ENCODE results near the gene AGBL1.
A peak's percentile ranks its signal among the peaks of the same experiment; 100 is the strongest.

Gene AGBL1

DNA sequence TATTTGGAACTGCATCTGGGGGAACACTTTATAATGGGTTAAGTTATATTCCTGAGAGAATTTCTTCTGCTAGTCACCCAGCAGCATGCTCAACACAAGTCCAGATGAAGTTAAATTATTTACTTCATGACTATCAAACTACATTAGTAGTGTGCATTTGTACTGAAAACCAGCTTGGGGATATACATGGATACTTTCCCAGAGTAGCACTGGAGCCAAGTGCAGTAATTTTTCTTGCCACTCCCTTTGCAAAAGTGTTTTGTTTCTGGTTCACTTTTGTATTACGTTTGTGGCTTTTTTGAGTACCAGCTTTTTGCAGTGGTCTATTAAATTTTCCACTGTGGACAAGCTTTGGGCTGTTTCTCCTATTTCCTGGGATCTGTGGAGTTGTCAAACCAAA is 243.0 kb downstream of the AGBL1 start:
- no peak for DNase-seq (ENCODE audit: low read depth)

DNA sequence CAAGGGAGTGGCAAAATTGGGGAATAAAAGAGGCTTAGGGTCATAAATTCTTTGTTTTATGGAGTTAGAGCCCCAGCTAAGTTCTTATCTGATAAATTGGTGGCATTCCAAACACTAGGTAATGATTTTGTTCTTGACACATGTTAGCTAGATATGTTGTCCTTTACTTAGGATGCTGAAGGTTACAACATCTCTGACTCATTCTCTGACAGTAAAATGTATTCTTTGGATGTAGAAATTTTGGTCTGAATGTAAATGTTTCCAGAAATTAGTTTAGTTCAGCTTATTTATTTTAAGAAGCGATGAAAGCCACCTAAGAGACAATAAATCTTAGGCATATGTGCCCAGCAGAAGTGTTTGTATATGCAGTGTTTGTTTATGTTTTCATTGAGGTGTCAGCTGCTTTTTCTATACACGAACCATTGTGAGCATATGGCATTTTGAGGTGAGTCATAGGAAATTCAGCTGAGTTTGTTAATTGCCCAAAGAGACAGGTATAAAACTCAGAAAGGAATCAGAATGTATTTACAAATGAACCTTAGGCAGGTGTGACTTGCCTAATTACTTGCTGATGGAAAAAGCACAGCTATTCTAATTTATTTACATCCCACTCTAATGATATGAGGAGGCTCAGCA is 247.7 kb downstream of the AGBL1 start:
- DNase-seq (ENCODE audit: low read depth): no peak

DNA sequence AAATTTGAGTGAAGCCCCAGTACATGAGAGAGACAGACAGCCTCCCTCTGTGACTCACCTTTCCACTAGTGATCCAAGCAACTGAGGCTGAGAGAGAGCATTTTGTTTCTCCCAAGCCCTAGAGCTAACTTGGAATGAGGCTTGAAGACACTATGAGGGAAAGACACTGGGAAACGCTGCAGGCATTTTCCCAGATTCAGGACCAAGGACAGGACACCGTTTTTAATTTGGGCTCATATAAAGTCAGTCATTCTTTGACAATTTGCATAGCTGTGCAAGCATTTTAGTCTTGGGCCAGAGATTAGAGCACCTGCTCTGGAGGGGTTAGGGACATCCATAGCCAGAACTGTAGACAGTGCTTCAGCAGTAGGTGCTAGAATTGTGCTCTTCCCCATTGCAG is 249.0 kb downstream of the AGBL1 start:
- DNase-seq (ENCODE audit: low read depth): no peak

DNA sequence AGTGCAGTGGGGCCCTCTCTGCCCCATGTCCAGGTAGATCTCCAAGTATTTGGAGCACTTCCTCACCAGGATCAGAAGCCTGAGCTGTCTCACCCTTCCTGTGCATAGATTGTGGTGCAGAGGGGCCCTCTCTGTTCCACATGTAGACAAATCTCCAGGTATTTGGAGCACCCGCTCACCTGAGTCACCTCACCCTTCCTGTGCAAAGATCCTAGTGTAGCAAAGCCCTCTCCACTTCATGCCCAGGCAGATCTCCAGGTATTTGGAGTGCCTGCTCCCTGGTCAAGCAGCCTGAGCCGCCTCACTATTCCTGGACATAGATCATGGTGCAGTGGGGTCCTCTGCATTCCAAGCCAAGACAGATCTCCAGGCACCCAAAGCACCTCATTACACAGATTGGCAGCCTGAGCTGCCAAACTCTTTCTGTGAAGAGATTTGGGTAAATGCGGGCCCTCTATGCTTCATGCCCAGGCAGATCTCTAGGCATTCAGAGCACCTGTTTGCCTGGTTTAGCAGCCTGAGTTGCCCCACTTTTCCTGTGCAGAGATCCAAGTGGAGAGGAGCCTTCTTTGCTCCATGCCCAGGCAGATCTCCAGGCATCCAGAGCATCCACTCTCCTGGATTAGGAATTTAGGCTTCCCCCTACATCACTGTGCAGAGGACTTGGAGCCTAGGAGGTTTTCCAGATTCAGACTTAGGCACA is 249.8 kb downstream of the AGBL1 start:
- no peak for DNase-seq (ENCODE audit: low read depth)

DNA sequence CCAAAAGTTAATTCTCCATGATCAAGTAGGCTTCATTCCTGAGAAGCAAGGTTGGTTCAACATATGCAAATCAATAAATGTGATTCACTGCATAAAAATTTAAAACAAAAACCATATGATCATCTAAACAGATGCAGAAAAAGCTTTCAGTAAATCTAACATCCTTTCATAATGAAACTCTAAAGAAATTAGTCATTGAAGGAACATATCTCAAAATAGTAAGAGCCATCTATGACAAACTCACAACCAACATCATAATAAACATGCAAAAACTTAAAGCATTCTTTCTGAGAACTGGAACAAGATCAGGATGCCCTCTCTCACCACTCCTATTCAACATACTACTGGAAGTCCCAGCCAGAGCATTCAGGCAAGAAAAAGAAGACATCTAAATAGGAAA is 254.1 kb downstream of the AGBL1 start:
- no peak for DNase-seq (ENCODE audit: low read depth)

DNA sequence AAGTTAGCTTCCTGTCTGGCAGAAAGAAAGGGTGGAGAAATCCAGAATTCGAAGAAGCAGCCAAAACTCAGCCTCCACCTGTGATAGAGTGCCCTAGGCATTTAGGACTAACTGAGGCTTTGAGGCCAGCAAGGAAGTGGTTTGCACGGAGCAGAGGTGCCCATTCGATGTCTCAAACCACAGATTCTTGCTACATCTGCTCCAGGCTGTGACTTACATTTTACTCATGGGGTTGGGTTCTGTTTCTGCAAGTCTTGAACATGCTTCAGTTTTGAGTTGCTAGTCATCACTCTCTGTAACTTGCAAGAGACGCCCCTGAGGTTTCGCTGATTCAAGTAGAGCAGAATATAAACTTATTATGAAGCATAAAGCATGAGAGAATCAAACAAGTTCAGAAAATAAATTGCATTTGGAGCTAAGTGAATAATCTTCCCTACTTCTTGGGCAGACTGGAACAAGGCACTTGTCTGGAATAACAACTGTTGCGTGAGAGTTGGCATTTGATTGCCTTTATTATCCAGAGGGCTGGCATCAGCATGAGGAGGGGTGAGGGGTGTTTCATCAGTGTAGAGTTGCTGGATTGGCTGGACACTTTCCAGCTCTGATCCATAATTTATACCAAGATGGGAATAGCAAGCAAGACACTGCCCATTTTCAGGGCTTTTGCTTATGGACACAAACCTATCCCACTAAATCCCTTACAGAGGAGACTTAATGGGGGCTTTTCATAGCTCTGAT is 256.5 kb downstream of the AGBL1 start:
- DNase-seq (ENCODE audit: low read depth): peak; percentile 79

DNA sequence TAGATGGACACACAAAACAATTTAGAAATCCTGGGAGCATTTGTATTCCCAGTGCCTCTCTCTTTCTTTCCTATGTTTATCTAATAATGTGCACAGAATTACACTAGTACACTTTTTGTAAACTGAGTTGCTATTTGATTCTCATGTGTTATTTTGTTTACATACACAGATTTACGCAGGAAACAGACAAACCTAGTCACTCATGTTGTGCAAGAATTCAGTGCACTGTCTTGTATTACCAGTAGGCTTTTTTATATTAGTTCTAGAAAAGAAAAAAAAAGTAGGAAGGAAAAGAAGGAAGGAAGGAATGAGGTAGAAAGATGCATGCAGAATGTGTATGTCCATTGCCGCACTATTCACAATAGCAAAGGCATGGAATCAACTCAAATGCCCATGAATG is 257.4 kb downstream of the AGBL1 start:
- no peak for DNase-seq (ENCODE audit: low read depth)

DNA sequence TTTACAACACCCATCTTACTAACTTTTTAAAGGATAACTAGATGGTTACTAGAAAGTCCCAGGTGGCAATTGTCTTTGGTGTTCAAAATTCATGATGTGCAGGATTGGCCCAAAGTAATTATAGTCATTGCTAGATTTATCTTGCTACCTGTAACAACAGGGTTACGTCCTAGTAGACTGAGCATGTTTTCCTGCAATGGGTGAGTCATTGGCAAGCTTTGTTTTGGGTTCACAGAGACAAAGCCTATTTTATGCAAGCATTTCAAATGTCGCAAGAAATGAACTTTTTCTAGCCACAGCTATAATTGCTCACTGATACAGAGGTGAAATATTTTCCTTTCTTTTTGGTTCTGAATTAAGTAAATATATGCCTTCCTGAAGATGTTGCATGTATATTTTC is 267.6 kb downstream of the AGBL1 start:
- DNase-seq (ENCODE audit: low read depth): no peak

DNA sequence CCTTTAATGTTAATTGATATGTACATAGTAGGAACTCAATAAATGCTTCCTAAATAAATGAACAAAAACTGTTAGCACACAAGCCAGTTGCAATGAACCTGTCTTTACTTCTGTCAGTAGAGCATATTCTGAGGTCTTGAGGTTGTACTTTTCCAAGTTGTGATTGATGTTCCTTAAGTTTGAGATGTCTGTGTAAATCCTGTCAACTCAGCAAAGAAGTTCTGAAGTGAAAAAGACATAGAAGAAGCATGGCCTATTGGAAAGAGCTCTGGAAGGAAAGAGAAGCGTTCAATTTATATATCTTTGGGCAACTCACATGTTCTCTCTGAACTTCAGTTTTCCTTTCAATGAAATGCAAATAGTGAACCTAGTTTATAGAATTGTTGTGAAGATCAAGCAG is 269.9 kb downstream of the AGBL1 start:
- no peak for DNase-seq (ENCODE audit: low read depth)

DNA sequence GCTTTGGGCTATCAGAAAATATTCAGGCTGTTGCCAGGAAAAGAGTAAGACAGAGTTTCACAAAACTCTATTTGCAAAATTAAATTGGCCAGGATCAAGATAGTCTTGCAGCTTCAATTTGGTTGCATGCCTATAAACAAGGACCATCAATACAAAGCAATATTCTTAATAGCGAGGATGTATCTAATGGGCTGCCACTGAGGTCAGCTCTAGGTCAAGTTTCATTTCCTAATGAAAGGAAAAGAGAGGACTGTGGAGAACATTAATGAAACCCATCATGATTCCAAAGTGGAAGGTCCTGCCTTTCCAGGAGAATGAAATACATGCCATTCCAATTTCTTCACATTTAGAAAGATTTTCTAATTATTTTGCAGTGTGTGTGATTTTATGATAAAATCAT is 273.5 kb downstream of the AGBL1 start:
- DNase-seq (ENCODE audit: low read depth): no peak

DNA sequence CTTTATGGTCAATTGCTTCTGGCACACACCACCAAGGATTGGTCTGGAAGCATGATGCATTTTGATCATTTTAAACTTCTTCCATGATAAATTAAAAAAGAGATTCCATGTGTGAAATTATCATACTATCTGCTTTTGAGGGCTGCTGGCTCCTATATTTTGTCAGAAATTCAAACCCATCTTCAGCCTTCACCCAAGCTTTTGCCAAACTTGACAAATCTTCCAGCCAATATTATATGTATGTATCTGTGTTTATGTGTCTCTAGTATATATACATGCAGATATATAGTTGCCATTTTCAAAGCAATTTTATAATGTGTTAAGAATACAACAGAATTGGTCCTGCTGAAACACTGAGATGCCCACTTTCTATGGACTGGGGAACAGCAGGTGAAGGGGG is 275.7 kb downstream of the AGBL1 start:
- DNase-seq (ENCODE audit: low read depth): no peak

DNA sequence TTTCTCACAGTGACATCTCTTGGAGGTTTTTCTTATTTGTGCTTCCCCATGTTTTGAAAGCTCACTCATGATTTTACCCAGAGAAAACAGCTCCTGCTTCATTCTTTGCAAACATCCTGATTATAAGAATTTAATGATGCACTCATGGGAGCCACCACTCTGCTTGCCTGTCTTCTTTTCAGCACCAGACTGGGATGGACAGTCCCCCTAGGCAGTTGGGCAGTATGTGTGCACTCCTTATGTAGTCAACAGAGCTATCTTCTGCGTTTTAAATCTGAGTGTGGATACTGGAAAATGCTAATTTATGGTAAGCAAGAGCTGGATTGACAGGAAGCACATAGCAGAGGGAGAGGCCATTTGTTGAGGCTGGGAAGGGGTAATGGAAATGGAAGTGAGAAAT is 276.1 kb downstream of the AGBL1 start:
- DNase-seq (ENCODE audit: low read depth): no peak

DNA sequence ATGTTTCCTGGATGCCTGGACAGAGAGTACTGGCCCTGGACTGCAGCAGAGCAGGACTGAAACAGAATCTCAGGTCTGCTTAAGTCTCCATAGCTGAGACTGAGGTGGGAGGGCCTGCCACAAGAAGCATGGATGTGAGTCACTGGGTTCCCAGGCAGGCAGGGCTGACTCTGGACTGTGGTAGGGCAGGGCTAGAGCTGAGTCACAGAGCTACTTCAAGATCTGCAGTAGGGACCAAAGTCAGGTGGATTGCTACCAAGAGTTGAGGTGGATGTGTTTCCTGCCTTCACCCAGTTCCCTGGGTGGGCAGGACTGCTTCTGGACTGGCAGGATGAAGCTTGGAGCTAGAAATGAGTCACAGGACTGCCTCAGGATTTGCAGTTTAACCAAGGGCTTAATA is 282.9 kb downstream of the AGBL1 start:
- peak; percentile 21 for DNase-seq (ENCODE audit: low read depth)

DNA sequence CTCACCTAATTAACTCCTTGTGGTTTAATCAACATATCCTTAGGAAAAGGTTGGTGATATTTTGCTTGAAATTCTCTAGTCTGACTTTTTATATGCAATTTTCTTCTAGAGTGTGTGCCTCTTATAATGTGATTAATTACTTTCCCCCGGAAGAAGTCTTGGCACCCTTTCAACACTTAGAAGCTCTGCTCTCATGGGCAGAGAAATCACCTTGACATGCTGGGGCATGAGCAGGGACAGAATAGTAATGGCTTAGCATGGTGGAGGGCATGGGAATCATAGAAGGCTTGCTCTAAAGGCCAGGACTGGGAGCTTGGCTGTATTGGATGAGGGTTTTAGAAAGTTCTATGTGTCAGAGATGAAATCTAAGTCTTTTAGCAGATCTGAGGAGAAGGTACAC is 293.5 kb downstream of the AGBL1 start:
- no peak for DNase-seq (ENCODE audit: low read depth)

DNA sequence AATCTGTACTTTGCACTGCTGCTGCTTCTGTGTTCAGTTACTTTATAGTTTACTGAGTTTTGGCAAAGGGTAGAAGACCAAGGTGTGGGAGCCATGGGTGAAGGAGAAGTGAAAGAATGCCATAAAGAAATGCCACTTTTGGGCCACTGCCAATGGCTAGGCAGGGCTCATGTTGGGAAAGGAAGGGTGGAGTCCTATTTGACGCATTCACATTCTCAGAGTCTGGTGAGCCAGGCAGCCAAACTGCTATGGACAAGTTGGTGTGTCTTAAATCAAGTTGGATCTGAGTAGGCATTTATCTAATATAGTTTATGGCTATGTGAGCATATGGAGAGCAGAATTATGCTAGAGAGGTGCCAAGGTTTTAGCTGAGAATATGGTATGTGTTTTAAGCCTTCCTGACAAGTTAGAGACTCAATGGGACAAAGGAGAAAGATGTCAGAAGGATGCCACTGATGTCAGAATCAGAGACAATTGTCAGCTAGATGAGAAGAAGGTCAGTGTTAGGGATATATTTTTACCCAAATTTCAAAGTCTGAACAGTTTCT is 296.1 kb downstream of the AGBL1 start:
- DNase-seq (ENCODE audit: low read depth): no peak

DNA sequence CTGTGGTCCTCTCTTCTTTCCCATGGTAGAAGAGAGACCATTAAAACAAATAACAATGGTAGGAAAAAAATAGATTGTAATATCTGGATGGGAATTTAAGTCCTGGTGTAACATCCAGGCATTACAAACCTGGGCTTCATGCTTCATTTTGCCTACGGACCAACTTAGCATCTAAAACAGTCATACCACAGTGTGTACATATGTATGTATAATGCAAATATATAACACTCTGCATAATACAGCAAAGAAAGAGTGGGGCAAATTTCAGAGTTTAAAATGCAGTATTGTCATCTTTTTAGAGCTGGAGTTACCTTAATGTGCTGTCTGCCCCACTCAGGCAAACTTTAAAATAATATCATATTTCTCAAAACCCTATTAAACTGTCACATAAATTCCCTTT is 298.2 kb downstream of the AGBL1 start:
- no peak for DNase-seq (ENCODE audit: low read depth)

DNA sequence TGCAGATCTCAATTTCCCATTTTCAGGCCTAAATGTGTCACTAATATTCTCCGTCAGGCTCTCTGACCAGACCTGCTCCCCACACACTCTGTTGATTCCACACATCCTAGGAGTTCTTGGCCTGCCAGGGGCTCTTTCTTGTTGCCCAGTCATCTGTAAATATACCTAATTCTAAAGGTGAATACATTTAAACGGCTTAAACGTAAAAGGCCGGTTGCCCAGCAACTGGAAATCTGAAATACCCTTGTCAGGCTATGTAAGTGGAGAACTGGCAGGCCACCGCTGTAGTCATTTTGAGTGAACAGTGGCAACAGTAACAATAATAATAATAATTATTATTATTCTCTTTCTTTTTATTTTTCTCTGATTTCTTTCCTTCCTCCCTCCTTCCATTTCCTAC is 302.7 kb downstream of the AGBL1 start:
- DNase-seq (ENCODE audit: low read depth): no peak

DNA sequence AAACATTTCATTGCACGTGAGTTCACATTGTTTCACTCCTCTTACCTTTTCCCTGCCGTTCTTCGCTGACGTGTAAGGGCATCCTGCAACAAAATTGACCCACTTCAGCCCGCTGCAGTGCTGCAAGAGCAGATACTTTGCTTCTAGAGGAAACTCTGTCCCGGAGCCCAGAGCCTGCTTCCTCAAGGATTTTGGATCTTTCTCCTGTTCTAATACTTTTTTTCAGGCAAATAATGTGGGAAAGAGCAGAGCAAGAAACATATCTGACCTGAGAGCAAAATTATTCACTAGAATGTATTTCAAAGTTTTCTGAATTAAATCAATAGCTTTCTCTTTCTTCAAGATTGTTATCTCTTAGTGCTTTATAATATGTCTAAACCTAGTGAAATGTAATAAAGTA is 303.9 kb downstream of the AGBL1 start:
- no peak for DNase-seq (ENCODE audit: low read depth)

DNA sequence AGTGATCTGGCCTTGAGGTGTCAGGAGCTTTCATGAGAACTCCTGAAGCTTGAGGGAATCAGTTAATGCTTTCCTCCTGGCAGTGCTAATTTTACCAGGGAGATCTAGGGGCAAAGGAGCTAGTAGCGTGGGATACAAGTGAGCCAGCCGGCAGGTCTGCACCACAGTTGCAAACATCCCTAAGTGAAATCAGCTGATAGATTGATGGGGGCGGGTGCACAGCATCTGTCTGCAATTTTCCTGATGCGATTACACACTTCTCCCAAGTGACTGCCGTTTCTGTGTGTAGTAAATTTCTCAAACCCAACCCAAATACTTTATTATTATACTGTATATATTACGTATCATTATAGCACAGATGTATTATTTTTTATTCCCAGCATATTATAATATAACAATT is 304.5 kb downstream of the AGBL1 start:
- DNase-seq (ENCODE audit: low read depth): no peak

DNA sequence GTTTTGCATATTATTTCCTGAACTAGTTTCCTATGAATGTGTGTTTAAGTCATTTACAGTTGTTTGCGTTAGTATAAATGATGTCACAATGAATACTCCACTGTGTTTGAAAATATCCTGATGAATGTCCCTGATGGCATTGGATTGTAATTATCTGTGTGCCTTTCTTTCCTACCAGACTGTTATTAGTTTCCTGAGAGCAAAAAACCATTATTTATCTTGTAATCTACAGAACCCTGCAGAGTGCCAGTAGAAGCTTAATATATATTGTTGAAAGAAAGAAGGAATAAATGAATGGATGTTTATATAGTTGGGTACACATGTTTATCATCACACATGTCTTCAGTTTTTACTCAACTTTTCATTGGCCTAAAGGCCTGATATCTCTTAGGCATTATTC is 312.6 kb downstream of the AGBL1 start:
- DNase-seq (ENCODE audit: low read depth): no peak

DNA sequence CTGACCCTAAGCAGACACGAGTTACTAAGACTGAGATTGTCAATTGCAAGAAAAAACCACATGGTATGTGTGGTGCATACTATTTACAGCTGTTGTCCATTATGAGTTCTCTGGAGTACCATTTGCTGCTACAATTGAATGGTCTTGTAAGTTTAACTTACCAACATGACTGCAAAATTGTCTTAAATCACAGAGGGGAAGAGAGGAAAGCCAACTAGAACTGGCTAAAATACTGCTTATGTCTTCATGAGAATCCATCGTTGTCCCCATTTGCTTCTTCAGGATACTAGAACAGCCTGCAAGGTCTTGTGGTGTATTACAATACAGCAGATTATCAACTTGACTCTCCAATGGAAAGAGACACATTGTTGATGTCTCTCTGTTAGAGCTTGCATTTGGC is 313.2 kb downstream of the AGBL1 start:
- no peak for DNase-seq (ENCODE audit: low read depth)

DNA sequence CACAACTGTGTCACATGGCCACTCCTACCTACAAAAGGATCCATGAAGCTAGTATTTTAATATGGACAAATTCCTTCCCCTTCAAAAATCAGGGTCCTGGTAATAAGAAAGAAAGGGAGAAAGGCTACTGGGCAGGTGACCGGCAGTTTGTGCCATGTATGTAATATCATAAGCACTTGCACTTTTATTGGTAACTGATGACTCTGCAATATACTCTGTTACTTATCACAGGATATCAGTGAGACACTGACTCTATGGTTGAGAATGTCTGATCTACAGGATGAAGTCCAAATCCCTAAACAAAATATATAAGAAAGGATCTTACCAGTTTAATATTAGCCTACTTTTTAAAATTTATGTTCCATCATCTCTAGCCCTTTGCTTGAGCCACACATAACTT is 315.2 kb downstream of the AGBL1 start:
- DNase-seq (ENCODE audit: low read depth): no peak

Data from stromal cell of bone marrow (primary cell).